ENCODE data around the gene MEX3C.

Gene MEX3C

DNA sequence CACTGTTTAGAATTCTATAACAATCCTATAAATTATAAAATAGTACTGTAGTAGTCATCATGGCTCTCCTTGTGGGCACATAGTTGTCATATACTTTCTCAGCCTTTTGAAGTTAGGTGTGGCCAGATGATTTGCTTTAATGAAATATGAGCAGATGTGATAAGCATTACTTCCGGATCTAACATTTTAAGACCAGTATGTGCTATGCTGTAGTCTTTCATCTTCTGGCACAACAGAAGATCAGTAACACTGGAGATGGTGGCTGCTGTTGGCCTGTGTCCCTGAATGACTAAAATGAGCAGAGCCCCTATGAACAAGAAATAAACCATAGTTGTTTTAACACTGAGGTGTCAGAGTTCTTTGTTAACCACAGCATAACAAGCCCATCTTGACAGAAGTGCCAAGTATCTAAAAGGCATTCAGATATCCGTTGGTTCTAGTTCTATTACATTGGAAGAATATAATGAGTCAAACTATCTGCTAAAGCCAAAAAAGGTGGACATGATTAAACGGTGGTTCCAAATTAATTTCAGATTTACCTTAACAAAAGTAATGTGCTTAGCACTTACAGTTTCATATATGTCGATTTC, 6.3 kb downstream of the MEX3C start:
- TF ChIP-seq ZFX (IDR thresholded peaks at IDR 0.05): no peak
- TF ChIP-seq, protein P1, sequence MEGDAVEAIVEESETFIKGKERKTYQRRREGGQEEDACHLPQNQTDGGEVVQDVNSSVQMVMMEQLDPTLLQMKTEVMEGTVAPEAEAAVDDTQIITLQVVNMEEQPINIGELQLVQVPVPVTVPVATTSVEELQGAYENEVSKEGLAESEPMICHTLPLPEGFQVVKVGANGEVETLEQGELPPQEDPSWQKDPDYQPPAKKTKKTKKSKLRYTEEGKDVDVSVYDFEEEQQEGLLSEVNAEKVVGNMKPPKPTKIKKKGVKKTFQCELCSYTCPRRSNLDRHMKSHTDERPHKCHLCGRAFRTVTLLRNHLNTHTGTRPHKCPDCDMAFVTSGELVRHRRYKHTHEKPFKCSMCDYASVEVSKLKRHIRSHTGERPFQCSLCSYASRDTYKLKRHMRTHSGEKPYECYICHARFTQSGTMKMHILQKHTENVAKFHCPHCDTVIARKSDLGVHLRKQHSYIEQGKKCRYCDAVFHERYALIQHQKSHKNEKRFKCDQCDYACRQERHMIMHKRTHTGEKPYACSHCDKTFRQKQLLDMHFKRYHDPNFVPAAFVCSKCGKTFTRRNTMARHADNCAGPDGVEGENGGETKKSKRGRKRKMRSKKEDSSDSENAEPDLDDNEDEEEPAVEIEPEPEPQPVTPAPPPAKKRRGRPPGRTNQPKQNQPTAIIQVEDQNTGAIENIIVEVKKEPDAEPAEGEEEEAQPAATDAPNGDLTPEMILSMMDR (conservative IDR thresholded peaks at IDR 0.05): no peak
- H3K27ac ChIP-seq: no peak overlapping the region

DNA sequence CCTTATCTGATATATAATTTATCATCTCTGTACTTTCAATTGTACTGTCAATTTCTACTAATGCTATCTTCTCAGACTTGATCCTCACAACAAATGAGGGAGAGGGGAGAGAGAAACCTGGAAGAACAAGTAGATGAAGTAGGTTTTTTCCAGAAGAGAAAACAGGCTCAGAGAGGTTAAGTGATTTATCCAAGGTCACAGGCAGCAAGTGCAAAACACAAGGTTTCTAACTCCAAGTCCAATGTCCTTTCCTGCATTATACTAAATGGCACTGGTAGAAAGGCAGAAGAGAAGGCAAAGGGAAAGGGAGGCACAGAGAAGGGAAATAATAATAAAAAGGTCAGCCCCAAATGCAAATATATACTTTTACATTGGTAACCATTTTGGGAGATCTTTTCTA, 7.5 kb downstream of the MEX3C start:
- no peak for TF ChIP-seq ZFX (IDR thresholded peaks at IDR 0.05)
- TF ChIP-seq, protein P1 (conservative IDR thresholded peaks at IDR 0.05): no peak
- H3K27ac ChIP-seq: no peak overlapping the region

DNA sequence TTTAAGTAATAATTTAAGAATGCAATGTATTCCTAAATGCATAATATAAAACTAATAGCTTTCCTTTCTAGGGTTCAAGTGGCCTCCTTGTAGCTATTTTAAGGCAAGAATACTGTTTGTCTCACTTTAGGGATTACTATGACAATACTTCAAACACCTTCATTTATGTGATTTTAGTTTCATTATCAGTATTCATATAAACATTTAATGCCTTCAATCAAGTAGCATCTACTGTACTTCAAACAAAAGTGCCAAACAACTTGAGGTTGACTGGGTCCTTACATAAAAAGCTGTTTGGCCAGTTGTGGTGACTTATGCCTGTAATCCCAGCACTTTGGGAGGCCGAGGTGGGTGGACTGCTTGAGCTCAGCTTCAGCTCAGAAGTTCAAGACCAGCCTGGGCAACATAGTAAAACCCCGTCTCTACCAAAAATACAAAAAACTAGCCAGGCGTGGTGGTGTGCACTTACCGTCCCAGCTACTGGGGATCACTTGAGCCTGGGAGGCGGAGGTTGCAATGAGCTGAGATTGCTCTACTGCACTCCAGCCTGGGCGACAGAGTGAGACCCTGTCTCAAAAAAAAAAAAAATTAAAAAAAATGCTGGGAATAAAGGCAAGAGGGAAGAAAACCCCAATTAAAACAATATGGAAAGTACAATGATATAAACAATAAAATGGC, 9.3 kb downstream of the MEX3C start:
- TF ChIP-seq ZFX (IDR thresholded peaks at IDR 0.05): no peak
- TF ChIP-seq, protein P1 (conservative IDR thresholded peaks at IDR 0.05): no peak
- H3K27ac ChIP-seq: no peak overlapping the region

DNA sequence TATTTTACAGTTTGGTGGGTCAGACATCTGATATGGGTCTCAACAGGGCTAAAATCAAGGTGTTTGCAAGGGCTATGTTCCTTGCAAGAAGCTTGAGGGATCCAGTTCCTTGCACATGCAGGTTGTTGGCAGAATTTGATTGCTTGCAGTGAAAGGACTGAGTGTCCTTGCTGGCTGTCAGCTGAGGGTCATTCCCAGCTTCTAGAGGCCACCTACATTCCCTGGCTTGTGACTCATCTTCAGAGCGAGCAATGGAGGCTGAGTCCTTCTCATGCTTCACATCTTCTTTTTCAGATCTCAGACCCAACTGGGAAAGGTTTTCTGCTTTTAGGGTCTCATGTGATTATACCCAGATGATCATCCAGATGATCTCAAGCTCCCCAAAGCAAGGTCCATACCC, 12.4 kb downstream of the MEX3C start:
- TF ChIP-seq, protein P1 (conservative IDR thresholded peaks at IDR 0.05): no peak
- no peak overlapping the region for H3K27ac ChIP-seq

DNA sequence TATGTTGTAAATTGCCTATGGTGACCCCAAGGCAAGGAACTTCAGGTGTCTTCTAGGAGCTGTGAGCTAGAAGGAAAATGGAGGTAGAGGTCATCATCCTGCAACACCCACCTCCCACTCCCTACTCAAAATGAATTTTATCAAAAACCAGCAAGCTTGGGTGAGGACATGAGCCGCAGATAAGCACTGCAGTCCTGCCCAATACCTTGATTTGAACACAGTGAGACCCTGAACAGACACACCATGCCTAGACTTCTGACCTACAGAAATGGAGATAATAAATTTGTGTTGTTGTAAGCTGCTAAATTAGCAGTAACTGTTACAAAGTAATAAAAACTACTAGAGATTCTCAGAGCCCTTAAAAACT, 13.4 kb downstream of the MEX3C start:
- TF ChIP-seq, protein P1 (conservative IDR thresholded peaks at IDR 0.05): no peak
- TF ChIP-seq ZFX (IDR thresholded peaks at IDR 0.05): no peak
- H3K27ac ChIP-seq: no peak overlapping the region

DNA sequence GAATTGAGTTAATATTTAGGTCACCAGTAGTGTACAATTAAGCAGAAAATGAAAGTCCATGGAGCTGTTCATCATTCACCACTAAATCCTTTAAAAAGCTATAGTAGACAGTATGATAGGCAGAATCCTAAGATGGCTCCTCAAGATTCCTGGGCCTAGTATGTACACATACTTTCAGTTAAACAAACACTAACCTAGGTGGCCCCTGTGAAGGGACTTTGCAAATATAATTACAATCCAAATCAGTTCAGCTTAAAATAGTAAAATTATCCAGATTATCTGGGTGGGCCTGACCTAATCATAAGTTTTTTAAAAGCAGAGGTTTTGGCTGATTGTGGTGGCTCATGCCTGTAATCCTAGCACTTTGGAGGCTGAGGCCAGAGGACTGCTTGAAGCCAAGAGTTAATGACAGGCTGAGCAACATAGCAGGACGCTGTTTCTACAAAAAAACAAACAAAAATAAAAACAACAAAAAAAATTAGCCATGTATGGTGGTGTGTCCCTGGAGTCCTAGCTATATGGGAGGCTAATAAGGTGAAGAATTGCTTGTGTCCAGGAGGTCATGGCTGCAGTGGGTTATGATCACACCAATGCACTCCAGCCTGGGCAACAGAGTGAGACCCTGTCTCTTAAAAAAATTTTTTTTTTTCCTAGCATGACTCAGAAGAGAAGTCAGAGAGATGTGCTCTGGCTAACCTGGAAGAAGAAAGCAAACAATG, 13.9 kb downstream of the MEX3C start:
- TF ChIP-seq ZFX (IDR thresholded peaks at IDR 0.05): no peak
- TF ChIP-seq, protein P1 (conservative IDR thresholded peaks at IDR 0.05): no peak
- no peak overlapping the region for H3K27ac ChIP-seq

DNA sequence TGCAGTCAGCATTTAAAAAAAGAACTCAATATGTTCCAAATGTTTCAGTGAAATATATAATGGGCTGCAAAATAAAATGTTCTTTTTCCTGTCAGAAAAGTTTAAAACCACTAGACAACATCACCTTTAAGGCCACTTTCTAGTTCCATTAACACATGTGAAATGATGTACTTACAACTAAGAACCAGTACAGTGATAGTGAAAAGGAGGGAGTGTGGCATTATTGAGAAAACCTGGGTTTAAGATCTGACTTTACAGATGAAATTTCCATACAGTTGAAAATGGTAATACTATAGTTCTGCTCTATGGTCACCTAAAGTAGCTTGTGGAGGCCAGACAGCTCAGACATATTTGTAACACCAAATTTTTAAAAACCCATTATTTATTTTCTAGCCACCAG, 14.7 kb downstream of the MEX3C start:
- TF ChIP-seq, protein P1 (conservative IDR thresholded peaks at IDR 0.05): no peak
- no peak for TF ChIP-seq ZFX (IDR thresholded peaks at IDR 0.05)
- no peak overlapping the region for H3K27ac ChIP-seq
